ENCODE results near the gene CSMD2. TPM values are rescaled to one million over a fixed set of nuclear protein-coding genes. Genes with fewer than 3 reads are reported as not detected.

CSMD2 gene
- total RNA-seq, 1 experiment from 2014 or later, result 2.8 TPM

DNA sequence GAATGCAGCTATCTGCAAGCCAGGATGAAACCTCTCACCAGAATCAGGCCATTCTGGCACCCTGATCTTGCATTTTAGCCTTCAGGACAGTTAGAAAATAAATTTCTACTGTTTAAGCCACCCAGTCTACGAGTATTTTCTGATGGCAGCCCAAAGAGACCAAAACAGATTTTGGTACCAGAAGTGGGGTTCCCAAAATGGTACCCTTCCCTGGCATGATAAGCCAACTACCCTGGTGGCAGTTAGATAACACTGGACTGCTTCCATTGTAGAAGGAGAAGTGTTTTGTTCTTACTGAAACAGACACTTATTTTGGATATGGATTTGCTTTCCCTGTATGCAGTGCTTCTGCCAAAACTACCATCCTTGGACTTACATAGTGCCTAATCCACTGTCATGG, 115.0 kb downstream of the CSMD2 start:
- TF ChIP-seq EZH2 (IDR thresholded peaks at IDR 0.05; ENCODE audit: borderline replicate concordance, low read depth, low read length, poor library complexity, severe bottlenecking), result no peak
- TF ChIP-seq, protein P1, sequence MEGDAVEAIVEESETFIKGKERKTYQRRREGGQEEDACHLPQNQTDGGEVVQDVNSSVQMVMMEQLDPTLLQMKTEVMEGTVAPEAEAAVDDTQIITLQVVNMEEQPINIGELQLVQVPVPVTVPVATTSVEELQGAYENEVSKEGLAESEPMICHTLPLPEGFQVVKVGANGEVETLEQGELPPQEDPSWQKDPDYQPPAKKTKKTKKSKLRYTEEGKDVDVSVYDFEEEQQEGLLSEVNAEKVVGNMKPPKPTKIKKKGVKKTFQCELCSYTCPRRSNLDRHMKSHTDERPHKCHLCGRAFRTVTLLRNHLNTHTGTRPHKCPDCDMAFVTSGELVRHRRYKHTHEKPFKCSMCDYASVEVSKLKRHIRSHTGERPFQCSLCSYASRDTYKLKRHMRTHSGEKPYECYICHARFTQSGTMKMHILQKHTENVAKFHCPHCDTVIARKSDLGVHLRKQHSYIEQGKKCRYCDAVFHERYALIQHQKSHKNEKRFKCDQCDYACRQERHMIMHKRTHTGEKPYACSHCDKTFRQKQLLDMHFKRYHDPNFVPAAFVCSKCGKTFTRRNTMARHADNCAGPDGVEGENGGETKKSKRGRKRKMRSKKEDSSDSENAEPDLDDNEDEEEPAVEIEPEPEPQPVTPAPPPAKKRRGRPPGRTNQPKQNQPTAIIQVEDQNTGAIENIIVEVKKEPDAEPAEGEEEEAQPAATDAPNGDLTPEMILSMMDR (conservative IDR thresholded peaks at IDR 0.05; ENCODE audit: low read depth, low read length), result no peak
- peaks cover 4% of the 10 kb centered on the region for H3K9me3 ChIP-seq (ENCODE audit: low read depth, low read length, poor library complexity, severe bottlenecking)
- H3K36me3 ChIP-seq (ENCODE audit: insufficient read depth, low read length, poor library complexity, severe bottlenecking), result no peaks in the 10 kb centered on the region
- no peaks in the 10 kb centered on the region for H3K27me3 ChIP-seq (replicated peaks; ENCODE audit: insufficient read depth, low read depth, low read length, poor library complexity)
- POLR2A ChIA-PET (ENCODE audit: low non-redundant PET), result no interaction called here
- intact Hi-C loops (cut with micrococcal nuclease; ENCODE audit: unreplicated experiment), result no loop called here
- no peaks in the 10 kb centered on the region for H3K4me1 ChIP-seq (ENCODE audit: insufficient read depth, low read length, poor library complexity, severe bottlenecking)
- CTCF ChIA-PET, result no interaction called here
- no peak for DNase-seq (ENCODE audit: low spot score)
- no peak overlapping the region for H3K27ac ChIP-seq (ENCODE audit: low read depth, low read length, poor library complexity, severe bottlenecking)
- BruUV-seq (replicated peaks), result no TSS peak
- no peak overlapping the region for H3K4me3 ChIP-seq (ENCODE audit: low read depth, low read length, poor library complexity, severe bottlenecking)

GRCh38 chr1:34049477-34049876, 115.6 kb downstream of the CSMD2 start:
- H3K9me3 ChIP-seq (ENCODE audit: low read depth, low read length, poor library complexity, severe bottlenecking), result peaks cover 4% of the 10 kb centered on the region
- ChIA-PET POLR2A (ENCODE audit: low non-redundant PET) (no interaction called here), CTCF (no interaction called here)
- intact Hi-C loops (cut with micrococcal nuclease; ENCODE audit: unreplicated experiment), result no loop called here
- DNase-seq (ENCODE audit: low spot score), result no peak
- H3K27me3 ChIP-seq (replicated peaks; ENCODE audit: insufficient read depth, low read depth, low read length, poor library complexity), result no peaks in the 10 kb centered on the region
- TF ChIP-seq, protein P1 (conservative IDR thresholded peaks at IDR 0.05; ENCODE audit: low read depth, low read length), result no peak
- TF ChIP-seq EZH2 (IDR thresholded peaks at IDR 0.05; ENCODE audit: borderline replicate concordance, low read depth, low read length, poor library complexity, severe bottlenecking), result no peak
- BruUV-seq (replicated peaks), result no TSS peak
- no peaks in the 10 kb centered on the region for H3K36me3 ChIP-seq (ENCODE audit: insufficient read depth, low read length, poor library complexity, severe bottlenecking)
- H3K27ac ChIP-seq (ENCODE audit: low read depth, low read length, poor library complexity, severe bottlenecking), result no peak overlapping the region
- no peak overlapping the region for H3K4me3 ChIP-seq (ENCODE audit: low read depth, low read length, poor library complexity, severe bottlenecking)
- no peaks in the 10 kb centered on the region for H3K4me1 ChIP-seq (ENCODE audit: insufficient read depth, low read length, poor library complexity, severe bottlenecking)

DNA sequence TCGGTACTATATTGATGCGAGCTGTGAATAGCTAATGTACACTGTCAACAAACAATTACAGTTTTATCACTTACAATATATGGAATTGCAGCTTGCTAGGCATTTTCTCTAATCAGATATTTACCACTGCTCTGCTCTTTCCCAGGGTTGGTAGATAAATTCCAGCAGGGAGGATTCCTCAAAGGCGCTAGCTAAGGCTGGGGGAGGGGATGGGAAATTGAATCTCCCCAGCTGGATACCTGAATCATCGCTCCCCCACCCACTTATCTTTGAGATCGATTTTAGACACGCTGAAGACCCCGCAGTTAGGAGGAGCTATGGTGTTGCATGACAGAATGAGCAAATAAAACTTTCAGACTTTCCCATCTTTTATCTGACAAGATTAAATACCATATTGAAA, 127.2 kb downstream of the CSMD2 start:
- ChIA-PET POLR2A (ENCODE audit: low non-redundant PET) (no interaction called here), CTCF (no interaction called here)
- TF ChIP-seq, protein P1 (conservative IDR thresholded peaks at IDR 0.05; ENCODE audit: low read depth, low read length), result no peak
- no peak for TF ChIP-seq EZH2 (IDR thresholded peaks at IDR 0.05; ENCODE audit: borderline replicate concordance, low read depth, low read length, poor library complexity, severe bottlenecking)
- Histone ChIP-seq H3K4me3 (ENCODE audit: low read depth, low read length, poor library complexity, severe bottlenecking) (no peak overlapping the region), H3K9me3 (ENCODE audit: low read depth, low read length, poor library complexity, severe bottlenecking) (no peaks in the 10 kb centered on the region), H3K27ac (ENCODE audit: low read depth, low read length, poor library complexity, severe bottlenecking) (no peak overlapping the region), H3K4me1 (ENCODE audit: insufficient read depth, low read length, poor library complexity, severe bottlenecking) (no peaks in the 10 kb centered on the region), H3K27me3 (replicated peaks; ENCODE audit: insufficient read depth, low read depth, low read length, poor library complexity) (no peaks in the 10 kb centered on the region), H3K36me3 (ENCODE audit: insufficient read depth, low read length, poor library complexity, severe bottlenecking) (no peaks in the 10 kb centered on the region)
- DNase-seq (ENCODE audit: low spot score), result no peak
- intact Hi-C loops (cut with micrococcal nuclease; ENCODE audit: unreplicated experiment), result no loop called here
- BruUV-seq (replicated peaks), result no TSS peak
